22Rv1 (cell line): ENCODE data around the gene SLC45A1.

Experiments used
- CTCF ChIP-seq: fragments of 450-650 bp; IDR thresholded peaks from 2 replicates; pipeline ENCODE4 v1.5.1; 2017; ENCODE audit warnings: mild to moderate bottlenecking
- ZFX ChIP-seq: fragments of 450-650 bp; IDR thresholded peaks from 2 replicates; pipeline ENCODE4 v1.6.1; 2017; ENCODE audit warnings: antibody characterized with exemption, borderline replicate concordance

GRCh38 chr1:8328271-8328670 is 10.4 kb downstream of the SLC45A1 start:
- TF ChIP-seq CTCF (no peak), ZFX (no peak)
